Measurements from ENCODE around the gene MIA2. TPM values are rescaled to one million over a fixed set of nuclear protein-coding genes. Genes with fewer than 3 reads are reported as not detected.
A peak's percentile ranks its signal among the peaks of the same experiment; 100 is the strongest.

Gene MIA2
- total RNA-seq, 1 donor from 2014 or later = 24.7 TPM

DNA sequence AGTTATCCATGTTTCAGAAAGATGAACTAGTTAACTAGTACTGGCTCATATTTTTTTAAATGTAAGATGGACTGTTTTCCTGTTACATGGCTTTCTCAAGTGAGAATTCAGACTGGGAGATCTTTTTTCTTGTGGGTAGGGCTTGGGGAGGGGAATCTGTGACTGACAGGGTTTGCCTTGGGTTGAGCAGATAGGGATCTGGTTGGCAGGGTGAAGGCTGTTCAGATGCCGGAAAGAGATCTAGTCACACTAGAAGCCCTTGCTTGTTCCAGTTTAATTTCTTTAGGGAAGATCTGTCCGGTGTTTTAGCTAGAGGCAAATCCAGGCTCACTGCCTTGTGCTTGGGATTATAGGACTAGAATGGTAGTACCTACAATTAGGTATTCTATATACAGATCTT lies 135.3 kb downstream of the MIA2 start:
- TF ChIP-seq, protein P1, sequence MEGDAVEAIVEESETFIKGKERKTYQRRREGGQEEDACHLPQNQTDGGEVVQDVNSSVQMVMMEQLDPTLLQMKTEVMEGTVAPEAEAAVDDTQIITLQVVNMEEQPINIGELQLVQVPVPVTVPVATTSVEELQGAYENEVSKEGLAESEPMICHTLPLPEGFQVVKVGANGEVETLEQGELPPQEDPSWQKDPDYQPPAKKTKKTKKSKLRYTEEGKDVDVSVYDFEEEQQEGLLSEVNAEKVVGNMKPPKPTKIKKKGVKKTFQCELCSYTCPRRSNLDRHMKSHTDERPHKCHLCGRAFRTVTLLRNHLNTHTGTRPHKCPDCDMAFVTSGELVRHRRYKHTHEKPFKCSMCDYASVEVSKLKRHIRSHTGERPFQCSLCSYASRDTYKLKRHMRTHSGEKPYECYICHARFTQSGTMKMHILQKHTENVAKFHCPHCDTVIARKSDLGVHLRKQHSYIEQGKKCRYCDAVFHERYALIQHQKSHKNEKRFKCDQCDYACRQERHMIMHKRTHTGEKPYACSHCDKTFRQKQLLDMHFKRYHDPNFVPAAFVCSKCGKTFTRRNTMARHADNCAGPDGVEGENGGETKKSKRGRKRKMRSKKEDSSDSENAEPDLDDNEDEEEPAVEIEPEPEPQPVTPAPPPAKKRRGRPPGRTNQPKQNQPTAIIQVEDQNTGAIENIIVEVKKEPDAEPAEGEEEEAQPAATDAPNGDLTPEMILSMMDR (IDR thresholded peaks at IDR 0.05; ENCODE audit: borderline replicate concordance) = no peak
- peaks cover 21% of the 10 kb centered on the region for H3K4me1 ChIP-seq
- no peak for DNase-seq
- H3K9me3 ChIP-seq (replicated peaks) = peaks cover 18% of the 10 kb centered on the region
- intact Hi-C loops (cut with micrococcal nuclease) = no loop called here
- no peak overlapping the region for H3K4me3 ChIP-seq
- H3K36me3 ChIP-seq = peaks cover 23% of the 10 kb centered on the region
- H3K27ac ChIP-seq (replicated peaks) = no peak overlapping the region
- H3K27me3 ChIP-seq (ENCODE audit: low read depth) = no peaks in the 10 kb centered on the region

DNA sequence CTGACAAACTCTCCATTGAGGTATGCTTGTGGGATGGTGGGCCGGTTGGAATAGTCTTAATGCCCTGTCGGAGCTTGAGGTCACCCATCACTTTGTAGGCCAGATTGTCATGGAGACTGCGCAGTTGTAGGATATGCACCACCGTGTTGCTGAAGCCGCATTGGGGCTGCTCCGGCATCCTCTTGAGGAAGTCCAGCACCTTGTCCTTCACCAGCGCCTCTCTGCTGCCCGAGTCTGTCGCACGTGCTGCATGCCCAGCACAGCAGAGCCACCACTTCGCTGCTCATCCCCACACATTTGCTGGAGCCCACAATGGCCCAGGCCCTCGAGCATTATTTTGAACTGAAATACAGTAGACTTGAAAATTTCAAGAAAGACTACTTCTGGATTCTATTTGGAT lies 136.7 kb downstream of the MIA2 start:
- H3K27ac ChIP-seq (replicated peaks) = no peak overlapping the region
- DNase-seq = no peak
- peaks cover 21% of the 10 kb centered on the region for H3K4me1 ChIP-seq
- intact Hi-C loops (cut with micrococcal nuclease) = no loop called here
- peaks cover 10% of the 10 kb centered on the region for H3K36me3 ChIP-seq
- TF ChIP-seq, protein P1 (IDR thresholded peaks at IDR 0.05; ENCODE audit: borderline replicate concordance) = no peak
- H3K9me3 ChIP-seq (replicated peaks) = peaks cover 4% of the 10 kb centered on the region
- H3K27me3 ChIP-seq (ENCODE audit: low read depth) = no peaks in the 10 kb centered on the region
- H3K4me3 ChIP-seq = no peak overlapping the region

DNA sequence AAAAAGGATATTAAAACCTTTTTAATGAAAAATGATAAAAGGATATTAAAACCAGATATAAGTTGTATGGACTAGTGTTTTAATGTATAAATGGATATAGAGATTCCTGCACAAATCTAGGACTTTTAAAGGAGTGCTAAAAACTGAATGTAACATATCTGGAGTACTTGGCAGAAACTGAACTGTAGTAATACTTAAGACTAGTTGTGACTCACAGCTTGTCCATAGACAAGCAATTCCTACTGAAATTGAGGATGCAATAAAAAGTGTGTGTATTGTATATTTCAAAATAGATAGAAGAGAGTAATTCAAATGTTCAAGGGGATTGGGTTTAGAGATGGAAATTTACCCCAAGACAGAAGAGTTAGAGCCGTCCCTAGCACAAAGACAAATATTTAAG lies 138.9 kb downstream of the MIA2 start:
- TF ChIP-seq, protein P1 (IDR thresholded peaks at IDR 0.05; ENCODE audit: borderline replicate concordance) = no peak
- Histone ChIP-seq H3K4me3 (no peak overlapping the region), H3K36me3 (peaks cover 10% of the 10 kb centered on the region), H3K9me3 (replicated peaks) (no peaks in the 10 kb centered on the region), H3K27ac (replicated peaks) (no peak overlapping the region), H3K4me1 (peaks cover 21% of the 10 kb centered on the region), H3K27me3 (ENCODE audit: low read depth) (no peaks in the 10 kb centered on the region)
- DNase-seq = no peak
- intact Hi-C loops (cut with micrococcal nuclease) = no loop called here

DNA sequence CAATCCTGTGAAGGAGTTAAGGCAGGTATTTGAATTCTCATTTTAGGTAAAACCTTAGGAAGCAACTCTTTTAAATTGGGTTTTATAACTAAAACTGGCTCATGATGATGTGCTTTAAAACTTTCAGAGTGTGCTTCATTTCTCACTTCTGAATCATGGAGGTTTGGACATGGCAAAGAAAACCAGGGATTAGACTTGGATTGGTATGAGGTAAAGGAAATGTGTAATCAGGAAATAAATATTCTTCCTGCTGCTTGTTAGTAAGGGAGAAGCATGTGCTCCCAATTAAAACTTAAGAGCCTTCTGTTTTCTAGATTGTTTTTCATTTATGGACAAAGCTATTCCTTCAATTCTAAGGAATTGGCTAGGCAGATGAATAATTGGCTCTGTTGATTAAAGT lies 141.1 kb downstream of the MIA2 start:
- TF ChIP-seq, protein P1 (IDR thresholded peaks at IDR 0.05; ENCODE audit: borderline replicate concordance) = no peak
- H3K4me3 ChIP-seq = no peak overlapping the region
- no peaks in the 10 kb centered on the region for H3K27me3 ChIP-seq (ENCODE audit: low read depth)
- H3K9me3 ChIP-seq (replicated peaks) = no peaks in the 10 kb centered on the region
- intact Hi-C loops (cut with micrococcal nuclease) = no loop called here
- no peak for DNase-seq
- H3K36me3 ChIP-seq = peaks cover 10% of the 10 kb centered on the region
- H3K27ac ChIP-seq (replicated peaks) = no peak overlapping the region
- peaks cover 15% of the 10 kb centered on the region for H3K4me1 ChIP-seq

DNA sequence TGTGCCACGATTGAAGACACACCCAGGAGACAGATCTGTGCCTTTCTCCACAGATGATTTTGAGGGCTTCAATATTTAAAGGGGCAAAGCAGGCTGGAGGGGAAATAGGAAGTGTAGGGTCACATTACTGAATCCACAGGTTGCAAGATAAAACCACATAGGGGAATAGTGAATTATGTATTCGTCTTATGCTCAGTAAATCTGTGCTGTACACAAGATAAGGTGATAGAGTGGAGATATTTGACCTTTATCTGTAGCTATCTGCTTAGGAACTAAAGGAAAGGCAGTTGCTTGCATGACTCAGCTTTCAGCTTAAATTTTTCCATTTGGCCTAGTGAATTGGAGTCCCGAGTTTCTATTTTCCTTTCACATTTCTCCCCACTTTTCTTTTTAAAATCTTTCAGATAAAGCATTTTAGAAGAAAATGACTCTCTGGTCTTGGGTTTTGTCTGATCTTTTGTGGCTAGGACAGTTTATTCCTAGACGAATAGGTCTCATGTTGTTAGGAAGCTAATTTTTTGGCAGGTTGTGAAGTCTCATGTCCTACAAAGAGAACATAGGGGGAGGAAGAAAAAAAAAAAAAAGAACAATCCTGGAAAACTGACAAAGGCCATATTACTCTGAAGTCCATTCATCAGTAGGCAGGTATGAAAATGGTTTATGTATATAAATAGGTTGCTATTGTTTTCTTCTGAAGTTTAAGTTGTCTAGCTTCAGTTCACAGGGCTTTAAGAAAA lies 143.1 kb downstream of the MIA2 start:
- TF ChIP-seq, protein P1 (IDR thresholded peaks at IDR 0.05; ENCODE audit: borderline replicate concordance) = no peak
- H3K9me3 ChIP-seq (replicated peaks) = no peaks in the 10 kb centered on the region
- H3K4me1 ChIP-seq = peaks cover 15% of the 10 kb centered on the region
- no peak overlapping the region for H3K4me3 ChIP-seq
- H3K36me3 ChIP-seq = no peaks in the 10 kb centered on the region
- H3K27me3 ChIP-seq (ENCODE audit: low read depth) = no peaks in the 10 kb centered on the region
- intact Hi-C loops (cut with micrococcal nuclease) = no loop called here
- no peak for DNase-seq
- H3K27ac ChIP-seq (replicated peaks) = peak overlapping the region; percentile 48
